GM18873 (cell line): ENCODE measurements around the gene GLCE.

Experiments
- ATAC-seq: cut with Tn5 transposase; IDR thresholded peaks from one replicate; pipeline ENCODE4 v1.9.1; 2021; ENCODE audit warnings: mild to moderate bottlenecking, moderate library complexity, moderate number of reproducible peaks; ENCODE audit not compliant: unreplicated experiment, low FRiP score

GLCE gene

GRCh38 chr15:69160141-69160993, at the start of gene GLCE:
Gene GLCE (plus strand): TSS chr15:69160635. CDS start chr15:69255807, 95,172 bp downstream.
- ATAC-seq: peak; percentile 65

- no peak for ATAC-seq
Measured at GRCh38 chr15:69114331-69114928, 46.0 kb upstream of the GLCE start.

- no peak for ATAC-seq
Measured at GRCh38 chr15:69115031-69115430, 45.4 kb upstream of the GLCE start.

- no peak for ATAC-seq
Measured at GRCh38 chr15:69116391-69116790, 44.0 kb upstream of the GLCE start.

- ATAC-seq: no peak
Measured at GRCh38 chr15:69117431-69117871, 43.0 kb upstream of the GLCE start.

GRCh38 chr15:69118089-69118488, 42.3 kb upstream of the GLCE start:
- no peak for ATAC-seq

GRCh38 chr15:69119001-69119400, 41.4 kb upstream of the GLCE start:
- no peak for ATAC-seq

GRCh38 chr15:69119683-69120395, 40.6 kb upstream of the GLCE start:
- no peak for ATAC-seq

GRCh38 chr15:69120732-69121131, 39.7 kb upstream of the GLCE start:
- ATAC-seq: no peak

GRCh38 chr15:69121198-69121828, 39.1 kb upstream of the GLCE start:
- no peak for ATAC-seq

- no peak for ATAC-seq
Measured at GRCh38 chr15:69125236-69125635, 35.2 kb upstream of the GLCE start.

GRCh38 chr15:69126054-69126469, 34.4 kb upstream of the GLCE start:
- ATAC-seq: no peak

GRCh38 chr15:69127306-69127705, 33.1 kb upstream of the GLCE start:
- no peak for ATAC-seq

GRCh38 chr15:69128667-69129311, 31.6 kb upstream of the GLCE start:
- no peak for ATAC-seq

GRCh38 chr15:69131362-69132220, 28.8 kb upstream of the GLCE start:
- no peak for ATAC-seq

GRCh38 chr15:69132430-69132829, 28.0 kb upstream of the GLCE start:
- ATAC-seq: no peak

GRCh38 chr15:69132977-69133861, 27.2 kb upstream of the GLCE start:
- no peak for ATAC-seq

GRCh38 chr15:69133862-69134519, 26.4 kb upstream of the GLCE start:
- ATAC-seq: no peak
